H9 (cell line): ENCODE measurements around the gene ADGRA1. TPM values are rescaled to one million over a fixed set of nuclear protein-coding genes. Genes with fewer than 3 reads are reported as not detected.

Source experiments
- DNase-seq: peaks from one replicate; pipeline ENCODE4 v3.0.0-alpha.2; 2017
- H2AFZ ChIP-seq: one replicate; pipeline ENCODE4 v1.6.1; 2013; ENCODE audit warnings: mild to moderate bottlenecking, low read length, control low read depth, moderate library complexity
- H2AK5ac ChIP-seq: 2 replicates; pipeline ENCODE4 v1.6.1; 2013; ENCODE audit warnings: low read length, control low read depth, mixed read lengths; ENCODE audit not compliant: insufficient read length
- H2BK120ac ChIP-seq: one replicate; pipeline ENCODE4 v1.6.1; 2013; ENCODE audit warnings: low read depth, mild to moderate bottlenecking, low read length, control low read depth, inconsistent platforms; ENCODE audit not compliant: poor library complexity, severe bottlenecking
- H2BK12ac ChIP-seq: 2 replicates; pipeline ENCODE4 v1.6.1; 2013; ENCODE audit warnings: low read length, control low read depth, mixed read lengths, low read depth; ENCODE audit not compliant: insufficient read length
- H2BK15ac ChIP-seq: 2 replicates; pipeline ENCODE4 v1.6.1; 2013; ENCODE audit warnings: low read depth, low read length, control low read depth
- H2BK20ac ChIP-seq: one replicate; pipeline ENCODE4 v1.6.1; 2013; ENCODE audit warnings: low read depth, mild to moderate bottlenecking, low read length, control low read depth, inconsistent platforms; ENCODE audit not compliant: poor library complexity, severe bottlenecking
- H2BK5ac ChIP-seq: 2 replicates; pipeline ENCODE4 v1.6.1; 2013; ENCODE audit warnings: low read length, control low read depth, mixed read lengths; ENCODE audit not compliant: insufficient read length
- H3K14ac ChIP-seq: 2 replicates; pipeline ENCODE4 v1.6.1; 2013; ENCODE audit warnings: low read length, control low read depth; ENCODE audit not compliant: insufficient read depth
- H3K18ac ChIP-seq: 2 replicates; pipeline ENCODE4 v1.6.1; 2013; ENCODE audit warnings: low read depth, mild to moderate bottlenecking, mixed read lengths, low read length, control low read depth; ENCODE audit not compliant: insufficient read length
- H3K23ac ChIP-seq: 2 replicates; pipeline ENCODE4 v1.6.1; 2013; ENCODE audit warnings: low read length, control low read depth, mixed read lengths, low read depth; ENCODE audit not compliant: insufficient read length
- H3K23me2 ChIP-seq: 2 replicates; pipeline ENCODE4 v1.6.1; 2013; ENCODE audit warnings: low read depth, mild to moderate bottlenecking, mixed read lengths, low read length, control low read depth; ENCODE audit not compliant: insufficient read length, poor library complexity, severe bottlenecking
- H3K27ac ChIP-seq: 2 replicates; pipeline ENCODE4 v1.5.1; 2013; ENCODE audit warnings: low read length, control low read depth, mixed read lengths, low read depth; ENCODE audit not compliant: insufficient read length
- H3K27me3 ChIP-seq: 2 replicates; pipeline ENCODE4 v1.6.1; 2013; ENCODE audit warnings: low read length, control low read depth, inconsistent platforms; ENCODE audit not compliant: insufficient read depth
- H3K4ac ChIP-seq: 2 replicates; pipeline ENCODE4 v1.6.1; 2013; ENCODE audit warnings: low read depth, mild to moderate bottlenecking, control low read depth, inconsistent platforms, low read length, moderate library complexity
- H3K4me1 ChIP-seq: 2 replicates; pipeline ENCODE4 v1.6.1; 2013; ENCODE audit warnings: low read length, control low read depth, inconsistent platforms; ENCODE audit not compliant: insufficient read depth
- H3K4me2 ChIP-seq: 2 replicates; pipeline ENCODE4 v1.6.1; 2013; ENCODE audit warnings: low read length, control low read depth, mixed read lengths; ENCODE audit not compliant: insufficient read length, insufficient read depth
- H3K56ac ChIP-seq: 2 replicates; pipeline ENCODE4 v1.6.1; 2013; ENCODE audit warnings: low read depth, mild to moderate bottlenecking, mixed read lengths, low read length, control low read depth; ENCODE audit not compliant: insufficient read length
- H3K79me1 ChIP-seq: 2 replicates; pipeline ENCODE4 v1.6.1; 2013; ENCODE audit warnings: low read depth, mild to moderate bottlenecking, moderate library complexity, low read length, control low read depth, inconsistent platforms; ENCODE audit not compliant: insufficient read depth, poor library complexity, severe bottlenecking
- H3K79me2 ChIP-seq: 2 replicates; pipeline ENCODE4 v1.6.1; 2013; ENCODE audit warnings: low read length, control low read depth, inconsistent platforms; ENCODE audit not compliant: insufficient read depth
- H3K9ac ChIP-seq: 2 replicates; pipeline ENCODE4 v1.6.1; 2013; ENCODE audit warnings: low read length, control low read depth, mixed read lengths; ENCODE audit not compliant: insufficient read length; ENCODE audit errors: extremely low read depth
- H3K9me3 ChIP-seq: one replicate; pipeline ENCODE4 v1.6.1; 2013; ENCODE audit warnings: low read depth, low read length, inconsistent platforms; ENCODE audit not compliant: control insufficient read depth
- H3T11ph ChIP-seq: one replicate; pipeline ENCODE4 v1.6.1; 2013; ENCODE audit warnings: mild to moderate bottlenecking, low read length, control low read depth, inconsistent platforms
- H4K20me1 ChIP-seq: one replicate; pipeline ENCODE4 v1.6.1; 2013; ENCODE audit not compliant: control insufficient read depth, insufficient read length, insufficient read depth
- H4K5ac ChIP-seq: 2 replicates; pipeline ENCODE4 v1.6.1; 2013; ENCODE audit warnings: low read depth, mild to moderate bottlenecking, mixed read lengths, low read length, control low read depth; ENCODE audit not compliant: insufficient read length
- H4K8ac ChIP-seq: replicated peaks from 2 replicates; pipeline ENCODE4 v1.6.1; 2013; ENCODE audit warnings: low read length, control low read depth, mixed read lengths, low read depth; ENCODE audit not compliant: insufficient read length
- H4K91ac ChIP-seq: 2 replicates; pipeline ENCODE4 v1.6.1; 2013; ENCODE audit warnings: low read depth, mild to moderate bottlenecking, moderate library complexity, mixed read lengths, low read length, control low read depth; ENCODE audit not compliant: insufficient read length
- H3K27ac Mint-ChIP-seq, 3 experiments: 2 replicates in 2 of 3; 3 replicates in 1 of 3; pipeline ENCODE4 v1.8.0; 2020 to 2021; ENCODE audit warnings: mixed read lengths in 3 of 3, mild to moderate bottlenecking in 1 of 3, moderate library complexity in 1 of 3
- H3K27me3 Mint-ChIP-seq: 2 replicates; pipeline ENCODE4 v1.8.0; 2021; ENCODE audit warnings: low read depth, mild to moderate bottlenecking, moderate library complexity, mixed read lengths
- H3K36me3 Mint-ChIP-seq, 3 experiments: 2 replicates in 2 of 3; 3 replicates in 1 of 3; pipeline ENCODE4 v1.8.0; 2020 to 2021; ENCODE audit warnings: low read depth in 3 of 3, mixed read lengths in 3 of 3; ENCODE audit not compliant: insufficient read depth in 1 of 3
- H3K4me1 Mint-ChIP-seq, 2 experiments: 2 replicates each; pipeline ENCODE4 v1.8.0; 2020; ENCODE audit warnings: mixed read lengths in 2 of 2
- H3K4me3 Mint-ChIP-seq, 2 experiments: 2 replicates in 1 of 2; 3 replicates in 1 of 2; pipeline ENCODE4 v1.8.0; 2020 to 2021; ENCODE audit warnings: mild to moderate bottlenecking in 2 of 2, mixed read lengths in 2 of 2, moderate library complexity in 1 of 2
- H3K9me3 Mint-ChIP-seq, 2 experiments: 2 replicates in 1 of 2; 3 replicates in 1 of 2; pipeline ENCODE4 v1.8.0; 2020; ENCODE audit warnings: mild to moderate bottlenecking in 2 of 2, mixed read lengths in 2 of 2, moderate library complexity in 1 of 2
- WGBS: extraction: QIAGEN DNeasy Blood & Tissue Kit; methylation state at CpG from one replicate; pipeline ENCODE4 v1.1.7; 2013; ENCODE audit warnings: missing lambda C conversion rate, low lambda C conversion rate, mixed read lengths; ENCODE audit not compliant: insufficient read length; ENCODE audit errors: extremely low coverage; 5-methylcytosine and 5-hydroxymethylcytosine counted together
- total RNA-seq: library from RNA; stranded (reverse); gene quantifications from 2 replicates; pipeline ENCODE4 v1.2.1, GENCODE V29; 2021
- TF ChIP-seq, protein P1 (sequence below): fragments of 200-600 bp; sonication (generic); conservative IDR thresholded peaks from 3 replicates; pipeline ENCODE4 v1.8.0; 2021; ENCODE audit warnings: antibody characterized with exemption, mild to moderate bottlenecking

The ADGRA1 gene
- total RNA-seq, 1 experiment from 2014 or later, result 0.11 TPM

DNA sequence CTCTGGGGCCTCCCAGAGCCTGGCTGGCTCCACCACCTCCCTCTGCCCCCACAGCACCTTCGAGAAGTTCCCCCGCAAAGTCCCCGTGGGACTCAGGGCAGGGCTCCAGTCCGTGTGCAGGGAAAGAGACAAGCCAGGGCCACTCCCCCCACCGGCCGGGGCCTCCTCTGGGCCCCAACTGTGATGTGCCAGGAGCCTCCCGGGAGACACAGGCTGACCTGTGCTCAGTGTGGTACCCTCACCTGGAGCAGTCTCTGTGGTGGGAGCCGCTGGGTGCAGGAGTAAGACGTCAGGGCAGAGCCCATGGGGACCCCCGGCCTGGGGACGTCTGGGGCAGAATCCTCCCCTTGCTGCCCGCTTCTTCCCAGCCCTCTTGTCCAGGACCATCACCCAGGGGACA lies 1.5 kb upstream of the ADGRA1 start:
- H3K36me3 Mint-ChIP-seq, result no peaks in the 10 kb centered on the region; a peak in 1 of 7 replicates
- H3K18ac ChIP-seq, result no peak overlapping the region
- no peak overlapping the region for H2BK12ac ChIP-seq
- H3K4me1 ChIP-seq, result no peaks in the 10 kb centered on the region
- no peak overlapping the region for H2AFZ ChIP-seq
- TF ChIP-seq, protein P1, sequence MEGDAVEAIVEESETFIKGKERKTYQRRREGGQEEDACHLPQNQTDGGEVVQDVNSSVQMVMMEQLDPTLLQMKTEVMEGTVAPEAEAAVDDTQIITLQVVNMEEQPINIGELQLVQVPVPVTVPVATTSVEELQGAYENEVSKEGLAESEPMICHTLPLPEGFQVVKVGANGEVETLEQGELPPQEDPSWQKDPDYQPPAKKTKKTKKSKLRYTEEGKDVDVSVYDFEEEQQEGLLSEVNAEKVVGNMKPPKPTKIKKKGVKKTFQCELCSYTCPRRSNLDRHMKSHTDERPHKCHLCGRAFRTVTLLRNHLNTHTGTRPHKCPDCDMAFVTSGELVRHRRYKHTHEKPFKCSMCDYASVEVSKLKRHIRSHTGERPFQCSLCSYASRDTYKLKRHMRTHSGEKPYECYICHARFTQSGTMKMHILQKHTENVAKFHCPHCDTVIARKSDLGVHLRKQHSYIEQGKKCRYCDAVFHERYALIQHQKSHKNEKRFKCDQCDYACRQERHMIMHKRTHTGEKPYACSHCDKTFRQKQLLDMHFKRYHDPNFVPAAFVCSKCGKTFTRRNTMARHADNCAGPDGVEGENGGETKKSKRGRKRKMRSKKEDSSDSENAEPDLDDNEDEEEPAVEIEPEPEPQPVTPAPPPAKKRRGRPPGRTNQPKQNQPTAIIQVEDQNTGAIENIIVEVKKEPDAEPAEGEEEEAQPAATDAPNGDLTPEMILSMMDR, result no peak
- no peak for DNase-seq
- no peak overlapping the region for H2BK5ac ChIP-seq
- peaks cover 9% of the 10 kb centered on the region for H3K23me2 ChIP-seq
- H3K4me3 Mint-ChIP-seq, result no peak overlapping the region
- H3K9me3 ChIP-seq, result no peaks in the 10 kb centered on the region
- H2BK20ac ChIP-seq, result no peak overlapping the region
- H3K27me3 ChIP-seq, result peaks cover 18% of the 10 kb centered on the region
- H3K56ac ChIP-seq, result no peak overlapping the region
- no peak overlapping the region for H4K5ac ChIP-seq
- H4K91ac ChIP-seq, result no peak overlapping the region
- no peak overlapping the region for H3T11ph ChIP-seq
- H3K79me2 ChIP-seq, result no peaks in the 10 kb centered on the region
- H3K27ac ChIP-seq, result no peak overlapping the region
- no peaks in the 10 kb centered on the region for H4K20me1 ChIP-seq
- no CpG with 5 or more reads among the region's 12 CpGs for WGBS
- peaks cover 2 to 10% of the 10 kb centered on the region in 2 experiments; a peak in 3 of 4 replicates for H3K4me1 Mint-ChIP-seq
- no peak overlapping the region for H2BK15ac ChIP-seq
- H2BK120ac ChIP-seq, result no peak overlapping the region
- no peak overlapping the region for H3K4ac ChIP-seq
- H3K9ac ChIP-seq, result no peak overlapping the region
- peaks cover 60% of the 10 kb centered on the region for H3K27me3 Mint-ChIP-seq
- no peak overlapping the region for H2AK5ac ChIP-seq
- H3K9me3 Mint-ChIP-seq, result no peaks in the 10 kb centered on the region
- H4K8ac ChIP-seq, result no peak overlapping the region
- H3K14ac ChIP-seq, result no peak overlapping the region
- H3K4me2 ChIP-seq, result no peak overlapping the region
- H3K27ac Mint-ChIP-seq, result no peak overlapping the region
- H3K23ac ChIP-seq, result no peak overlapping the region
- no peaks in the 10 kb centered on the region for H3K79me1 ChIP-seq
